Nephron progenitor cell (in vitro differentiated cells): ENCODE data around the gene KTN1.

Experiments
- DNase-seq: peaks from one replicate; pipeline ENCODE4 v3.0.0; 2021
- H3K27ac Mint-ChIP-seq: 2 replicates; pipeline ENCODE4 v1.8.0; 2021; ENCODE audit warnings: mild to moderate bottlenecking, moderate library complexity, mixed read lengths
- H3K27me3 Mint-ChIP-seq: 2 replicates; pipeline ENCODE4 v1.8.0; 2021; ENCODE audit warnings: mild to moderate bottlenecking, low read depth, mixed read lengths; ENCODE audit not compliant: poor library complexity
- H3K36me3 Mint-ChIP-seq: 2 replicates; pipeline ENCODE4 v1.8.0; 2021; ENCODE audit warnings: low read depth, mixed read lengths
- H3K4me1 Mint-ChIP-seq: 2 replicates; pipeline ENCODE4 v1.8.0; 2021; ENCODE audit warnings: mixed read lengths
- H3K4me3 Mint-ChIP-seq: 2 replicates; pipeline ENCODE4 v1.8.0; 2021; ENCODE audit warnings: mild to moderate bottlenecking, moderate library complexity, mixed read lengths
- H3K9me3 Mint-ChIP-seq: 2 replicates; pipeline ENCODE4 v1.8.0; 2021; ENCODE audit warnings: mild to moderate bottlenecking, moderate library complexity, mixed read lengths
- CTCF ChIP-seq: fragments of 200-600 bp; sonication (generic); IDR thresholded peaks from 2 replicates; pipeline ENCODE4 v1.5.0; 2021; ENCODE audit warnings: antibody characterized with exemption

Gene KTN1

GRCh38 chr14:55689981-55690871 is 110.2 kb downstream of the KTN1 start:
- peaks cover 8% of the 10 kb centered on the region for H3K9me3 Mint-ChIP-seq
- H3K27me3 Mint-ChIP-seq, result no peaks in the 10 kb centered on the region
- H3K36me3 Mint-ChIP-seq, result peaks cover 41% of the 10 kb centered on the region
- peaks cover 17% of the 10 kb centered on the region for H3K4me1 Mint-ChIP-seq
- no peak for DNase-seq
- no peak for TF ChIP-seq CTCF
- peak overlapping the region; percentile 75 for H3K27ac Mint-ChIP-seq
- no peak overlapping the region for H3K4me3 Mint-ChIP-seq

- Mint-ChIP-seq H3K27ac (no peak overlapping the region), H3K27me3 (no peaks in the 10 kb centered on the region), H3K9me3 (peaks cover 8% of the 10 kb centered on the region), H3K4me3 (no peak overlapping the region), H3K36me3 (peaks cover 26% of the 10 kb centered on the region), H3K4me1 (peaks cover 17% of the 10 kb centered on the region)
- TF ChIP-seq CTCF, result no peak
- no peak for DNase-seq
These were observed 111.7 kb downstream of the KTN1 start for GRCh38 chr14:55691659-55692058.

- Mint-ChIP-seq H3K27me3 (no peaks in the 10 kb centered on the region), H3K9me3 (no peaks in the 10 kb centered on the region), H3K4me1 (peaks cover 17% of the 10 kb centered on the region), H3K36me3 (peaks cover 6% of the 10 kb centered on the region), H3K4me3 (no peak overlapping the region), H3K27ac (peak overlapping the region; percentile 31)
- no peak for TF ChIP-seq CTCF
- no peak for DNase-seq
These were observed 113.9 kb downstream of the KTN1 start for GRCh38 chr14:55693904-55694303.

- H3K4me3 Mint-ChIP-seq, result no peak overlapping the region
- H3K9me3 Mint-ChIP-seq, result peaks cover 10% of the 10 kb centered on the region
- peaks cover 7% of the 10 kb centered on the region for H3K4me1 Mint-ChIP-seq
- TF ChIP-seq CTCF, result no peak
- no peak for DNase-seq
- peaks cover 21% of the 10 kb centered on the region for H3K36me3 Mint-ChIP-seq
- H3K27me3 Mint-ChIP-seq, result peaks cover 6% of the 10 kb centered on the region
- H3K27ac Mint-ChIP-seq, result no peak overlapping the region
These were observed 117.4 kb downstream of the KTN1 start for GRCh38 chr14:55697414-55697861.

GRCh38 chr14:55698051-55698450 is 118.0 kb downstream of the KTN1 start:
- H3K27ac Mint-ChIP-seq, result no peak overlapping the region
- peaks cover 10% of the 10 kb centered on the region for H3K9me3 Mint-ChIP-seq
- TF ChIP-seq CTCF, result no peak
- peaks cover 21% of the 10 kb centered on the region for H3K36me3 Mint-ChIP-seq
- peaks cover 6% of the 10 kb centered on the region for H3K27me3 Mint-ChIP-seq
- DNase-seq, result no peak
- no peak overlapping the region for H3K4me3 Mint-ChIP-seq
- peaks cover 7% of the 10 kb centered on the region for H3K4me1 Mint-ChIP-seq
